Forelimb muscle (tissue), 1 donor: ENCODE results near the gene ASAP2. TPM values are rescaled to one million over a fixed set of nuclear protein-coding genes. Genes with fewer than 3 reads are reported as not detected.

Experiments
- DNase-seq: peaks from one replicate; pipeline ENCODE4 v3.0.0-alpha.2; 2013; ENCODE audit warnings: low read depth
- polyA plus RNA-seq: library from polyadenylated mRNA; unstranded; fragments of 120-200 nt; gene quantifications from one replicate; pipeline ENCODE4 v1.2.1, GENCODE V29; 2013; ENCODE audit not compliant: insufficient read length

The ASAP2 gene
- polyA plus RNA-seq, 1 donor = 17.6 TPM

- no peak for DNase-seq
These were observed 193.9 kb downstream of the ASAP2 start for GRCh38 chr2:9400268-9401058.

- DNase-seq = no peak
These were observed 194.5 kb downstream of the ASAP2 start for GRCh38 chr2:9401059-9401547.

- no peak for DNase-seq
These were observed 195.2 kb downstream of the ASAP2 start for GRCh38 chr2:9401646-9402371.

GRCh38 chr2:9403924-9404323, 197.3 kb downstream of the ASAP2 start:
- no peak for DNase-seq

GRCh38 chr2:9404451-9404850, 197.8 kb downstream of the ASAP2 start:
- no peak for DNase-seq

GRCh38 chr2:9405636-9406035, 199.0 kb downstream of the ASAP2 start:
- no peak for DNase-seq

GRCh38 chr2:9406529-9407362, 200.1 kb downstream of the ASAP2 start:
- DNase-seq = no peak

- DNase-seq = no peak
These were observed 200.8 kb downstream of the ASAP2 start for GRCh38 chr2:9407363-9407811.

- no peak for DNase-seq
These were observed 202.1 kb downstream of the ASAP2 start for GRCh38 chr2:9408641-9409151.

- no peak for DNase-seq
These were observed 203.5 kb downstream of the ASAP2 start for GRCh38 chr2:9410108-9410507.

- DNase-seq = no peak
These were observed 206.2 kb downstream of the ASAP2 start for GRCh38 chr2:9412781-9413180.

GRCh38 chr2:9415516-9416169, 209.0 kb downstream of the ASAP2 start:
- DNase-seq = no peak

GRCh38 chr2:9416267-9416961, 209.8 kb downstream of the ASAP2 start:
- no peak for DNase-seq

GRCh38 chr2:9416962-9417316, 210.3 kb downstream of the ASAP2 start:
- no peak for DNase-seq

- no peak for DNase-seq
These were observed 211.1 kb downstream of the ASAP2 start for GRCh38 chr2:9417725-9418124.

- DNase-seq = no peak
These were observed 212.1 kb downstream of the ASAP2 start for GRCh38 chr2:9418746-9419145.

- no peak for DNase-seq
These were observed 212.9 kb downstream of the ASAP2 start for GRCh38 chr2:9419541-9419940.

- no peak for DNase-seq
These were observed 213.9 kb downstream of the ASAP2 start for GRCh38 chr2:9420495-9420894.

- no peak for DNase-seq
These were observed 215.9 kb downstream of the ASAP2 start for GRCh38 chr2:9422321-9423099.
